Measurements from ENCODE around the gene ARMC12. TPM values are rescaled to one million over a fixed set of nuclear protein-coding genes. Genes with fewer than 3 reads are reported as not detected.

ARMC12 gene
- total and polyA plus RNA-seq, 2 of the 4 experiments (the other 2 are of a cell fraction) = 0.18 to 0.74 TPM

DNA sequence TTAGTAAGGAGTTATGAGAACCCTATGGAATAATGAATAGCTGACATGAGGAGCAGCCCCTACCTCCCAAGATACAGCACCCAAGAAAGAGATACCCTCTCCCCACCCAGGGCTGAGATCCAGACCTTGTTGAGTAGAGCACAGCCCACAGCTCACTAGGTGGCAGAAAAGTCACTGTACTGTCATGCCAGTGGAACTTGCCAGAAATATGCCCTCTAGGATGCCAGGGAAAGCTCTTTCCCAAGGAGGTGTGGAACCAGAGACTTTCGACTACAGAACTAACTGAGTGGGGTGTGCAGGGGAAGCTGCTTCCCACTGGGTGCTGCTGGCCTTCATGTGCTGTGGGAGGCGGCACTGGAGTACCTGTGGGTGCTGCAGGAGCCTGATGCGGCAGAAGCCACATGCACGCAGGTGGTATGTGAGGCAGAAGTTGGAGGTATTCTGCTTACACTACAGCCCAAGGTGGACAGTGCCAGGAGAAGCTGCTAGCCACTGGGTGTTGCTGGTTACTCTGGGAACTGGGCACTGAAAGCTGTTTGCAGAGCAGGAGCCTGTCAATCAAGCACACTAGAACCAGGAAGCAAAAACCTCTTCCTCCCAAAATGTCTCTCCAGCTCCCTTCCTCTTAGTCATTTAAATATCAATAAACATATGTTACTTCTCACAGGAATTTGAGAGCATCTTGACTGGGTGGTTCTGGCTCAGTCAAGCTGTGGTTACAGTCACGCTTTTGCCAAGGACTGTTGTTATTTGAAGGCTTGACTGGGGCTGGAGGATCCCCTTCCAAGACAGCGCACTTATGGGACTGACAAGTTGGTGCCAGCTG is 17.8 kb downstream of the ARMC12 start:
- POLR2A ChIA-PET (ENCODE audit: unreplicated experiment) = interaction anchor here (0.5 kb wide), 1 partner anchor 169 kb away, joined by 3 read pairs; no protein-coding TSS in a partner anchor
- peak overlapping the region; percentile 67 for H2AFZ ChIP-seq (replicated peaks; ENCODE audit: low read length, poor library complexity)
- no peak overlapping the region for H3K56ac ChIP-seq (ENCODE audit: extremely low read depth, insufficient read depth, low read length)
- in situ Hi-C loops (cut with MboI; ENCODE audit: low sequenced_read_pairs) = no loop called here
- H4K91ac ChIP-seq (ENCODE audit: insufficient read depth, low read depth, low read length) = no peak overlapping the region
- DNase-seq (peak; percentile 45), ATAC-seq (ENCODE audit: low read depth) (peak; percentile 57)
- H4K20me1 ChIP-seq (ENCODE audit: insufficient read depth, low read length) = no peaks in the 10 kb centered on the region
- CTCF ChIA-PET = no interaction called here
- H3K79me1 ChIP-seq (ENCODE audit: low read depth in 1 of 2, low read length in 2 of 2) = no peaks in the 10 kb centered on the region
- no peak overlapping the region for H4K5ac ChIP-seq (ENCODE audit: low read depth, low read length)
- H3K4ac ChIP-seq (ENCODE audit: low read depth, low read length) = no peak overlapping the region
- no peak overlapping the region for H2BK15ac ChIP-seq (ENCODE audit: low read depth, low read length)
- H2BK20ac ChIP-seq (ENCODE audit: low read depth, low read length) = no peak overlapping the region
- no peaks in the 10 kb centered on the region for H3K9me1 ChIP-seq (ENCODE audit: insufficient read depth, low read length)
- H3K4me3 ChIP-seq (ENCODE audit: insufficient read depth, low read depth, low read length) = no peak overlapping the region
- H3K27me3 ChIP-seq (ENCODE audit: control insufficient read depth, insufficient read depth, low read length) = peaks cover 29% of the 10 kb centered on the region
- dilution Hi-C loops (cut with HindIII; ENCODE audit: low sequenced_read_pairs, unreplicated experiment) = no loop called here
- H3K9ac ChIP-seq (ENCODE audit: low read depth, low read length) = no peak overlapping the region
- no peak overlapping the region for H2BK5ac ChIP-seq (ENCODE audit: low read depth, low read length, poor library complexity, severe bottlenecking)
- TF ChIP-seq RFX5 (IDR thresholded peaks at IDR 0.05; ENCODE audit: low read depth, low read length) (no peak), POLR2A (IDR thresholded peaks at IDR 0.05; ENCODE audit: low read depth, low read length) (no peak), BHLHE40 (IDR thresholded peaks at IDR 0.05; ENCODE audit: low read depth, low read length) (no peak), RCOR1 (IDR thresholded peaks at IDR 0.05; ENCODE audit: insufficient replicate concordance, low read length) (no peak), CEBPB (IDR thresholded peaks at IDR 0.05; ENCODE audit: low read depth, low read length) (no peak)
- no peak overlapping the region for H3K27ac ChIP-seq (ENCODE audit: insufficient read depth, low read length)
- 66% methylated on average over 3 of the region's 6 CpGs; no CpG with 5 or more reads in 1 of the 2 experiments for WGBS, 2 experiments (ENCODE audit: extremely low coverage in 2 of 2, insufficient read length in 1 of 2)
- H3K18ac ChIP-seq (ENCODE audit: low read depth, low read length) = no peak overlapping the region
- intact Hi-C loops (cut with micrococcal nuclease) = loop anchor here (5.0 kb wide), 1 partner anchor 343 kb away; no protein-coding TSS in a partner anchor
- H2BK120ac ChIP-seq (ENCODE audit: low read depth, low read length) = no peak overlapping the region
- H4K8ac ChIP-seq (ENCODE audit: low read depth in 2 of 2, low read length in 2 of 2) = no peak overlapping the region
- no TSS peak for BruUV-seq (replicated peaks)
- H2AK9ac ChIP-seq (replicated peaks; ENCODE audit: low read depth, low read length, poor library complexity) = no peak overlapping the region
- H2AK5ac ChIP-seq (ENCODE audit: low read depth, low read length) = no peak overlapping the region
- no peaks in the 10 kb centered on the region for H3K36me3 ChIP-seq (ENCODE audit: control insufficient read depth, insufficient read depth, low read length)
- no peak overlapping the region for H3K14ac ChIP-seq (replicated peaks; ENCODE audit: low read depth, low read length)
- H3K9me3 ChIP-seq (ENCODE audit: control insufficient read depth, insufficient read depth, low read length) = 0 out of 2 replicates have a peak, but pooled peaks cover 4% of the 10 kb centered on the region
- H3K4me1 ChIP-seq (ENCODE audit: control insufficient read depth, insufficient read depth, low read length) = no peaks in the 10 kb centered on the region
- H3K23ac ChIP-seq (ENCODE audit: low read depth, low read length) = no peak overlapping the region
- H3K4me2 ChIP-seq (ENCODE audit: low read depth, low read length) = no peak overlapping the region
